Germinal center (tissue), 1 donor: ENCODE results near the gene TYMP.

Experiments
- DNase-seq: peaks from one replicate; pipeline ENCODE4 v3.0.0; 2012; ENCODE audit warnings: mixed read lengths, low spot score

The TYMP gene

GRCh38 chr22:50541667-50542026, 11.8 kb upstream of the TYMP start:
- DNase-seq = peak; percentile 2

- no peak for DNase-seq
Measured at GRCh38 chr22:50540381-50540780, 10.6 kb upstream of the TYMP start.

GRCh38 chr22:50537765-50538164, 8.0 kb upstream of the TYMP start:
- DNase-seq = no peak

GRCh38 chr22:50536226-50536625, 6.4 kb upstream of the TYMP start:
- DNase-seq = no peak

GRCh38 chr22:50535113-50535512, 5.3 kb upstream of the TYMP start:
- DNase-seq = peak; percentile 5

- DNase-seq = peak; percentile 5
Measured at GRCh38 chr22:50533856-50534711, 4.3 kb upstream of the TYMP start.

GRCh38 chr22:50532824-50533796, 3.3 kb upstream of the TYMP start:
- no peak for DNase-seq

GRCh38 chr22:50531962-50532674, 2.3 kb upstream of the TYMP start:
- no peak for DNase-seq

GRCh38 chr22:50531546-50531961, 1.7 kb upstream of the TYMP start:
- DNase-seq = peak; percentile 70

- peak; percentile 75 for DNase-seq
Measured at GRCh38 chr22:50530877-50531545, 1.2 kb upstream of the TYMP start.

GRCh38 chr22:50530580-50530876, 716 bp upstream of the TYMP start:
- no peak for DNase-seq

GRCh38 chr22:50529416-50529896, 356 bp downstream of the TYMP start:
- no peak for DNase-seq

GRCh38 chr22:50528682-50529415, 963 bp downstream of the TYMP start:
- no peak for DNase-seq

- no peak for DNase-seq
Measured at GRCh38 chr22:50527921-50528681, 1.7 kb downstream of the TYMP start.

GRCh38 chr22:50526834-50527801, 2.7 kb downstream of the TYMP start:
- DNase-seq = no peak

- DNase-seq = peak; percentile 84
Measured at GRCh38 chr22:50526108-50526833, 3.5 kb downstream of the TYMP start.

GRCh38 chr22:50525858-50526107, 4.0 kb downstream of the TYMP start:
- no peak for DNase-seq

GRCh38 chr22:50525104-50525857, 4.5 kb downstream of the TYMP start, which contains the start of gene SCO2:
Gene SCO2, minus strand, starts transcription at chr22:50525598. Its CDS starts 1,187 bp downstream, at chr22:50524411.
- DNase-seq = peak; percentile 99
